ENCODE results near the gene SLC35A1. TPM values are rescaled to one million over a fixed set of nuclear protein-coding genes. Genes with fewer than 3 reads are reported as not detected.

SLC35A1 gene
- total RNA-seq, 4 donors from 2014 or later: 12.1 to 23.6 (median 20.2) TPM

- no peak for TF ChIP-seq CTCF (IDR thresholded peaks at IDR 0.05; ENCODE audit: low read depth)
These were observed 71.1 kb downstream of the SLC35A1 start for GRCh38 chr6:87543696-87544473.

- no peak for TF ChIP-seq CTCF (IDR thresholded peaks at IDR 0.05; ENCODE audit: low read depth)
These were observed 71.6 kb downstream of the SLC35A1 start for GRCh38 chr6:87544474-87544735.

- no peak for TF ChIP-seq CTCF (IDR thresholded peaks at IDR 0.05; ENCODE audit: low read depth)
These were observed 79.0 kb downstream of the SLC35A1 start for GRCh38 chr6:87551799-87552198.

- no peak for TF ChIP-seq CTCF (IDR thresholded peaks at IDR 0.05; ENCODE audit: low read depth)
These were observed 80.5 kb downstream of the SLC35A1 start for GRCh38 chr6:87553159-87553765.

- TF ChIP-seq CTCF (IDR thresholded peaks at IDR 0.05; ENCODE audit: low read depth): no peak
These were observed 82.7 kb downstream of the SLC35A1 start for GRCh38 chr6:87555506-87555905.

- TF ChIP-seq CTCF (IDR thresholded peaks at IDR 0.05; ENCODE audit: low read depth): no peak
These were observed 85.7 kb downstream of the SLC35A1 start for GRCh38 chr6:87558446-87558845.

GRCh38 chr6:87561017-87561416 lies 88.2 kb downstream of the SLC35A1 start:
- no peak for TF ChIP-seq CTCF (IDR thresholded peaks at IDR 0.05; ENCODE audit: low read depth)

Small RNA genes lying within 50 kb of the gene (small RNA-seq; reads per million reads assigned to genes)
- gene AL049697.2 (not detected), gene RNU6-444P (not detected)

Other genes with a start within 250 kb of the SLC35A1 start
- 10 to 100 TPM; 10.1 to 14.5 (median 13.2) TPM for gene SMIM8, start 150.4 kb upstream of the SLC35A1 start, total RNA-seq
- gene GJB7, start 143.7 kb upstream of the SLC35A1 start, total RNA-seq: not detected
- gene C6orf163, start 128.2 kb upstream of the SLC35A1 start, total RNA-seq: 10 to 100 TPM in 1 of 4 donors, 1 to 10 TPM in 3; 3.7 to 10.4 (median 4.6) TPM
- under 1 TPM in 2 of 4 donors, not detected in 2; 0.17 to 0.44 TPM for gene CFAP206, start 65.0 kb upstream of the SLC35A1 start, total RNA-seq
- gene RARS2, start 117.0 kb downstream of the SLC35A1 start, total RNA-seq: 10 to 100 TPM; 32.1 to 49.2 (median 34.4) TPM
- gene ORC3, start 117.2 kb downstream of the SLC35A1 start, total RNA-seq: 10 to 100 TPM; 20.7 to 30.3 (median 24.5) TPM
- gene AKIRIN2, start 229.3 kb downstream of the SLC35A1 start, total RNA-seq: 10 to 100 TPM; 19.0 to 39.3 (median 24.0) TPM

Measured in subcutaneous adipose tissue (tissue), 4 donors.